Peyer's patch (tissue), 4 donors: ENCODE results near the gene SLC49A3.

ENCODE experiments used
- CTCF ChIP-seq, 6 experiments: fragments of 450-650 bp in 4 of 6; fragments of 200-600 bp in 2 of 6; sonication (generic) in 1 of 6; IDR thresholded peaks; one replicate each; pipeline ENCODE4 v1.5.1; 2017 to 2019; ENCODE audit warnings: antibody characterized with exemption in 6 of 6, mild to moderate bottlenecking in 3 of 6, moderate library complexity in 1 of 6
- POLR2A ChIP-seq, 2 donors: fragments of 450-650 bp; IDR thresholded peaks; one replicate each; pipeline ENCODE4 v1.5.1; 2017; ENCODE audit warnings: antibody characterized with exemption in 2 of 2, mild to moderate bottlenecking in 2 of 2, moderate library complexity in 2 of 2

DNA sequence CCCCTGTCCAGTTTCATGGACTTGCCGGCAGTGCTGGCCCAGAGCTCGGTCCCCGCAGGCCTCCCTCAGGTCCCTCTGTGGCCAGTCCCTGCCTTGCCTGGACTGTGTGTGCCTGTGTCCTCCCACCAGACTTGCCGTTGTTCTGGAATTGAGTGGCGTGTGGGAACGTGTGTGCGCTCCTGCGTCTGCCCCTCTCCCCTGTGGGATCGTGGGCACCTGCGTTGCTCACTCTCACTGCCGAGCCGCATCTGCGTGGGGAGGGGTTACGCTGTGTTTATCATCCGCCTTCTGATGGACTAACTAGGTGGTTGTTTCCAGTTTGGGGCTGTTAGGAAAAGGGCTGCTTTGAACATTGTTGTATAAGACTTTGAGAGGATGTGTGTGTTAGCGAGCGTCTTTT, 37.9 kb upstream of the SLC49A3 start:
- TF ChIP-seq CTCF (IDR thresholded peaks at IDR 0.05) (no peak), POLR2A (IDR thresholded peaks at IDR 0.05) (no peak)
